Panc1 (cell line): Measurements from ENCODE around the gene GARRE1. TPM values are rescaled to one million over a fixed set of nuclear protein-coding genes. Genes with fewer than 3 reads are reported as not detected.

Experiments
- ATAC-seq: fragments of 200-7000 bp; cut with Tn5 transposase; 2 replicates; pipeline ENCODE4 v1.9.1; 2020; ENCODE audit warnings: mild to moderate bottlenecking, moderate library complexity
- BruUV-seq: library from RNA; stranded (reverse); fragments of 400-500 nt; replicated peaks from 2 replicates; lab custom pipeline; 2021; lab: Mats Ljungman, UMichigan
- CTCF ChIA-PET: fragments of 300-600 bp; sonication (Branson Sonifier 250); formaldehyde crosslinking; loops from one replicate; lab custom pipeline; 2022; ENCODE audit warnings: antibody characterized with exemption; lab: Charles Lee
- POLR2A ChIA-PET: fragments of 300-600 bp; sonication (Branson Sonifier 250); formaldehyde crosslinking; loops from one replicate; lab custom pipeline; 2022; ENCODE audit warnings: antibody characterized with exemption; lab: Charles Lee
- DNase-seq: peaks from one replicate; pipeline ENCODE4 v3.0.0-alpha.2; 2010; ENCODE audit warnings: low read depth, low spot score
- H3K27ac ChIP-seq: 2 replicates; pipeline ENCODE4 v1.5.1; 2011; ENCODE audit warnings: mild to moderate bottlenecking, low read length, inconsistent platforms
- H3K27me3 ChIP-seq: fragments of 200-500 bp; sonication (Bioruptor generic); 2 replicates; pipeline ENCODE4 v1.6.0; 2014; ENCODE audit warnings: low read length, inconsistent platforms; ENCODE audit not compliant: control insufficient read depth, insufficient read depth
- H3K36me3 ChIP-seq: fragments of 200-500 bp; sonication (Bioruptor generic); 2 replicates; pipeline ENCODE4 v1.5.1; 2014; ENCODE audit warnings: inconsistent platforms, mild to moderate bottlenecking, low read length, moderate library complexity; ENCODE audit not compliant: control insufficient read depth, insufficient read depth
- H3K4me1 ChIP-seq: 2 replicates; pipeline ENCODE4 v1.5.1; 2011; ENCODE audit warnings: inconsistent platforms, mild to moderate bottlenecking, low read length, moderate library complexity; ENCODE audit not compliant: control insufficient read depth, insufficient read depth
- H3K4me3 ChIP-seq, 2 experiments: 2 replicates each; pipeline ENCODE4 v1.5.1; 2011 to 2012; ENCODE audit warnings: low read depth in 2 of 2, low read length in 2 of 2, mild to moderate bottlenecking in 2 of 2, inconsistent platforms in 1 of 2, moderate library complexity in 1 of 2
- H3K9me3 ChIP-seq: fragments of 200-500 bp; sonication (Bioruptor generic); 2 replicates; pipeline ENCODE4 v1.5.1; 2014; ENCODE audit warnings: low read depth, mild to moderate bottlenecking, inconsistent platforms, low read length, moderate library complexity; ENCODE audit not compliant: control insufficient read depth, insufficient read depth
- CTCF ChIP-seq: fragments of 450-650 bp; IDR thresholded peaks from 2 replicates; pipeline ENCODE4 v1.5.1; 2017; ENCODE audit warnings: mild to moderate bottlenecking
- POLR2AphosphoS5 ChIP-seq: IDR thresholded peaks from 2 replicates; pipeline ENCODE4 v1.6.1; 2012; ENCODE audit warnings: mild to moderate bottlenecking, low read depth, low read length, moderate library complexity
- REST ChIP-seq, 2 experiments: IDR thresholded peaks; 2 replicates each; pipeline ENCODE4 v1.6.1; 2011 to 2012; ENCODE audit warnings: low read depth in 2 of 2, control low read depth in 1 of 2, low read length in 1 of 2, mild to moderate bottlenecking in 1 of 2, moderate library complexity in 1 of 2; ENCODE audit not compliant: insufficient read depth in 1 of 2
- SIN3A ChIP-seq: IDR thresholded peaks from 2 replicates; pipeline ENCODE4 v1.6.1; 2012; ENCODE audit warnings: low read depth, mild to moderate bottlenecking, low read length, moderate library complexity, borderline replicate concordance; ENCODE audit not compliant: insufficient read depth
- TCF7L2 ChIP-seq: IDR thresholded peaks from 2 replicates; pipeline ENCODE4 v1.6.1; 2011; ENCODE audit warnings: mild to moderate bottlenecking, low read depth, low read length, inconsistent platforms
- in situ Hi-C: cut with HindIII; loops from 2 replicates; pipeline ENCODE4 v1.10.0; 2016; ENCODE audit warnings: low sequenced_read_pairs, low pct_unique_long_range_greater_than_20kb
- intact Hi-C: fragments of 100-400 bp; cut with micrococcal nuclease; formaldehyde crosslinking; loops from one replicate; pipeline ENCODE4 v1.10.0; 2022; ENCODE audit not compliant: unreplicated experiment
- total RNA-seq: library from RNA; stranded (reverse); gene quantifications from one replicate; pipeline ENCODE4 v1.2.1, GENCODE V29; 2021; ENCODE audit not compliant: unreplicated experiment

The GARRE1 gene
- total RNA-seq, 1 experiment from 2014 or later: 19.7 TPM

GRCh38 chr19:34228762-34229161, 25.6 kb upstream of the GARRE1 start:
- CTCF ChIA-PET: no interaction called here
- BruUV-seq: no TSS peak
- peaks cover 50% of the 10 kb centered on the region for H3K36me3 ChIP-seq
- DNase-seq (no peak), ATAC-seq (no peak)
- no peak overlapping the region for H3K4me3 ChIP-seq
- H3K27ac ChIP-seq: no peak overlapping the region
- POLR2A ChIA-PET: no interaction called here
- intact Hi-C loops (no loop called here), in situ Hi-C loops (no loop called here)
- H3K4me1 ChIP-seq: peaks cover 29% of the 10 kb centered on the region
- no peaks in the 10 kb centered on the region for H3K9me3 ChIP-seq
- TF ChIP-seq SIN3A (no peak), REST (IDR thresholded peaks at IDR 0.05; ENCODE audit: insufficient read depth in 1 of 2, low read depth in 2 of 2, low read length in 1 of 2) (no peak), CTCF (no peak)
- H3K27me3 ChIP-seq: no peaks in the 10 kb centered on the region

- POLR2A ChIA-PET: no interaction called here
- Histone ChIP-seq H3K36me3 (peaks cover 45% of the 10 kb centered on the region), H3K27ac (no peak overlapping the region), H3K4me3 (no peak overlapping the region), H3K27me3 (no peaks in the 10 kb centered on the region), H3K9me3 (no peaks in the 10 kb centered on the region), H3K4me1 (peaks cover 28% of the 10 kb centered on the region)
- no TSS peak for BruUV-seq
- DNase-seq (no peak), ATAC-seq (no peak)
- TF ChIP-seq REST (IDR thresholded peaks at IDR 0.05; ENCODE audit: insufficient read depth in 1 of 2, low read depth in 2 of 2, low read length in 1 of 2): no peak
- no peak for TF ChIP-seq SIN3A
- no peak for TF ChIP-seq TCF7L2
- TF ChIP-seq POLR2AphosphoS5: no peak
- no peak for TF ChIP-seq CTCF
- in situ Hi-C loops (no loop called here), intact Hi-C loops (no loop called here)
- CTCF ChIA-PET: no interaction called here
Observed at GRCh38 chr19:34229721-34230120, 24.6 kb upstream of the GARRE1 start.
